GM23338 (cell line): ENCODE data around the gene AOPEP. TPM values are rescaled to one million over a fixed set of nuclear protein-coding genes. Genes with fewer than 3 reads are reported as not detected.

Experiments used
- ATAC-seq: fragments of 200-7000 bp; cut with Tn5 transposase; 3 replicates; pipeline ENCODE4 v1.9.1; 2020
- DNase-seq: peaks from one replicate; pipeline ENCODE4 v3.0.0-alpha.2; 2015; ENCODE audit warnings: low spot score
- H2AFZ ChIP-seq: fragments of 200-600 bp; sonication (generic); 2 replicates; pipeline ENCODE4 v1.8.0; 2016; ENCODE audit warnings: antibody characterized with exemption, mild to moderate bottlenecking, moderate library complexity
- H3F3A ChIP-seq: fragments of 200-600 bp; sonication (generic); replicated peaks from 2 replicates; pipeline ENCODE4 v1.8.0; 2017; ENCODE audit warnings: antibody characterized with exemption, mixed run types, low read depth
- H3K27ac ChIP-seq: fragments of 200-600 bp; sonication (generic); 2 replicates; pipeline ENCODE4 v1.6.1; 2016; ENCODE audit warnings: low read depth
- H3K27me3 ChIP-seq: fragments of 200-600 bp; sonication (generic); 2 replicates; pipeline ENCODE4 v1.8.0; 2016; ENCODE audit warnings: mild to moderate bottlenecking, mixed run types, moderate library complexity; ENCODE audit not compliant: insufficient read depth
- H3K36me3 ChIP-seq: fragments of 200-600 bp; sonication (generic); 2 replicates; pipeline ENCODE4 v1.8.0; 2016; ENCODE audit warnings: mild to moderate bottlenecking; ENCODE audit not compliant: insufficient read depth
- H3K4me1 ChIP-seq: fragments of 200-600 bp; sonication (generic); 2 replicates; pipeline ENCODE4 v1.8.0; 2016; ENCODE audit warnings: mild to moderate bottlenecking, moderate library complexity; ENCODE audit not compliant: insufficient read depth
- H3K4me2 ChIP-seq: fragments of 200-600 bp; sonication (generic); 2 replicates; pipeline ENCODE4 v1.7.1; 2017; ENCODE audit warnings: mixed run types
- H3K4me3 ChIP-seq: fragments of 200-600 bp; sonication (generic); 2 replicates; pipeline ENCODE4 v1.6.1; 2016; ENCODE audit warnings: mixed run types
- H3K79me2 ChIP-seq: fragments of 200-600 bp; sonication (generic); replicated peaks from 2 replicates; pipeline ENCODE4 v1.8.0; 2017; ENCODE audit warnings: mild to moderate bottlenecking; ENCODE audit not compliant: insufficient read depth
- H3K9me2 ChIP-seq: fragments of 200-600 bp; sonication (generic); 2 replicates; pipeline ENCODE4 v1.8.0; 2017; ENCODE audit not compliant: insufficient read depth
- H4K20me1 ChIP-seq: fragments of 200-600 bp; sonication (generic); replicated peaks from 2 replicates; pipeline ENCODE4 v1.8.0; 2017; ENCODE audit warnings: mild to moderate bottlenecking; ENCODE audit not compliant: insufficient read depth
- H3K27ac Mint-ChIP-seq: 2 replicates; pipeline ENCODE4 v1.8.0; 2020; ENCODE audit warnings: inconsistent platforms, mild to moderate bottlenecking, moderate library complexity, mixed read lengths
- H3K27me3 Mint-ChIP-seq: 3 replicates; pipeline ENCODE4 v1.8.0; 2022; ENCODE audit warnings: low read depth, mild to moderate bottlenecking, moderate library complexity, mixed read lengths, inconsistent platforms; ENCODE audit not compliant: insufficient read depth, poor library complexity
- H3K36me3 Mint-ChIP-seq: 3 replicates; pipeline ENCODE4 v1.8.0; 2021; ENCODE audit warnings: low read depth, mild to moderate bottlenecking, inconsistent platforms, moderate library complexity, mixed read lengths
- H3K4me1 Mint-ChIP-seq: 3 replicates; pipeline ENCODE4 v1.8.0; 2020; ENCODE audit warnings: mild to moderate bottlenecking, inconsistent platforms, mixed read lengths
- H3K4me3 Mint-ChIP-seq: 3 replicates; pipeline ENCODE4 v1.8.0; 2021; ENCODE audit warnings: moderate library complexity, mild to moderate bottlenecking, inconsistent platforms, mixed read lengths
- H3K9me3 Mint-ChIP-seq: 3 replicates; pipeline ENCODE4 v1.8.0; 2020; ENCODE audit warnings: moderate library complexity, mild to moderate bottlenecking, inconsistent platforms, mixed read lengths
- CREB1 ChIP-seq: fragments of 250-450 bp; sonication (Bioruptor Pico); IDR thresholded peaks from 2 replicates; pipeline ENCODE4 v1.5.0; 2020; ENCODE audit warnings: low read depth, mild to moderate bottlenecking, moderate library complexity
- ETS1 ChIP-seq: IDR thresholded peaks from 2 replicates; pipeline ENCODE4 v1.6.1; 2016; ENCODE audit warnings: antibody characterized with exemption
- EZH2 ChIP-seq: fragments of 200-600 bp; sonication (generic); IDR thresholded peaks from one replicate; pipeline ENCODE4 v1.8.0; 2017; ENCODE audit warnings: antibody characterized with exemption, mild to moderate bottlenecking, low read depth; ENCODE audit not compliant: unreplicated experiment
- NANOG ChIP-seq: IDR thresholded peaks from 2 replicates; pipeline ENCODE4 v1.6.1; 2016; ENCODE audit warnings: antibody characterized with exemption, borderline replicate concordance
- POLR2AphosphoS5 ChIP-seq: IDR thresholded peaks from 2 replicates; pipeline ENCODE4 v1.6.1; 2016; ENCODE audit warnings: antibody characterized with exemption, low read depth
- REST ChIP-seq: IDR thresholded peaks from one replicate; pipeline ENCODE4 v1.6.1; 2018; ENCODE audit warnings: antibody characterized with exemption; ENCODE audit not compliant: unreplicated experiment
- STAT1 ChIP-seq: IDR thresholded peaks from one replicate; pipeline ENCODE4 v1.6.1; 2016; ENCODE audit warnings: antibody characterized with exemption; ENCODE audit not compliant: unreplicated experiment
- ZNF114 ChIP-seq: fragments of 250-450 bp; sonication (Bioruptor Pico); IDR thresholded peaks from 2 replicates; pipeline ENCODE4 v1.5.0; 2020; ENCODE audit warnings: mild to moderate bottlenecking, moderate library complexity
- ZNF331 ChIP-seq: fragments of 250-450 bp; sonication (Bioruptor Pico); IDR thresholded peaks from 2 replicates; pipeline ENCODE4 v1.5.0; 2020; ENCODE audit warnings: low read depth, mild to moderate bottlenecking, moderate library complexity
- polyA plus RNA-seq: library from polyadenylated mRNA; unstranded; fragments of >200 nt; fragmentation: Nextera tagmentation; extraction: Ambion mirVana; gene quantifications from 2 replicates; pipeline ENCODE4 v1.2.1, GENCODE V29; 2016
- total RNA-seq: library from RNA; depleted of rRNA; stranded (reverse); fragments of >200 nt; shearing (Covaris generic); gene quantifications from 2 replicates; pipeline ENCODE4 v1.2.3, GENCODE V29; 2014
- TF ChIP-seq, protein P1 (sequence below), 2 experiments: fragments of 200-600 bp in 1 of 2; sonication (generic) in 1 of 2; conservative IDR thresholded peaks; 2 replicates each; pipeline versions ENCODE4 v1.5.1 to v1.6.1; 2016 to 2017; ENCODE audit warnings: antibody characterized with exemption in 2 of 2, low read depth in 2 of 2, mild to moderate bottlenecking in 2 of 2, moderate library complexity in 1 of 2

Gene AOPEP
- total and polyA plus RNA-seq, 2 experiments from 2014 or later, result 7.0 to 16.5 TPM

DNA sequence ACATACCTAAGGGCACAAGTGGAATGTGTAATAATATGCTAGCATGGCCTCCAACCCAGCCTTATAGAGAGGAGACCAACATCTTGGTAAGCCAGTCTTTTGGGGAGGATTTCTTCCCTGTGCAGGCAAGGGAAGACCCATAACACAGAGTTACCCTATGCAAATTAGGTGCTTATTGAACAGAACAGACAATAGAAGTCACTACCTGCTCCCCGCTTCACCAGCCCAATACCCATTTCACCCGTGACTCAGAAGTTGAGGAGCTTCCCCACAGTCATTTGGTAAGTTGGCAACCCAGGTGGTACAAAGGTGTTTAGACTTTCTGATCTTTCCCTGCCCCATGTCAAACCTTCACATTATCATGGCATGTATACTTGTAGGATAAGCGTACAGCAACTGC is 44.6 kb downstream of the AOPEP start:
- Histone ChIP-seq H3F3A (no peaks in the 10 kb centered on the region), H4K20me1 (no peaks in the 10 kb centered on the region; the same call in none of the 2 replicates), H3K79me2 (0 out of 2 replicates have a peak, but pooled peaks cover 1% of the 10 kb centered on the region), H3K4me2 (no peak overlapping the region), H3K36me3 (no peaks in the 10 kb centered on the region), H2AFZ (no peak overlapping the region), H3K4me1 (no peaks in the 10 kb centered on the region), H3K9me2 (no peaks in the 10 kb centered on the region), H3K27me3 (no peaks in the 10 kb centered on the region), H3K27ac (no peak overlapping the region), H3K4me3 (no peak overlapping the region)
- Mint-ChIP-seq H3K4me3 (no peak overlapping the region), H3K27me3 (peaks cover 2% of the 10 kb centered on the region), H3K36me3 (no peaks in the 10 kb centered on the region), H3K27ac (no peak overlapping the region), H3K4me1 (peaks cover 5% of the 10 kb centered on the region), H3K9me3 (no peaks in the 10 kb centered on the region)
- no peak for TF ChIP-seq ETS1
- ATAC-seq (no peak), DNase-seq (no peak)

DNA sequence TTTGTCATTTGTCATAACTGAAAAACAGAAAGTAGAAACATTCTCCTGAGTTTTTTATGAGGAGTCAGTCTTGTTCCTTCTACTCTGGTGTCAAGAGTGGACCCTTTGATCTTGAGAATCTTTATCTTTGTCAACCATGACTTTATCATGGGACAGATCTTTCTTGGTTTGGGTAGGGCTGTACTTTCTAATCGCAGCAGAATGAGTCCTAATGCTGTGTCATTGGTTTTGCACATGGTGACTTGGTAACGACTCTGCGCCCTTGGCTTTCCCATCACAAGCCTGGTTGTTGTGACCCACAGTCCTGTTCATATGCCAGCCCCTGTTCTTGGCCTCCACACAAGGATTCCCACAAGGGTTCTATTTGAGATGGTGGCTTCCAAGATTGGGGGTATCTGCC is 45.6 kb downstream of the AOPEP start:
- H3K4me3 ChIP-seq, result no peak overlapping the region
- H3K27me3 ChIP-seq, result no peaks in the 10 kb centered on the region
- DNase-seq (no peak), ATAC-seq (no peak)
- H3K4me2 ChIP-seq, result no peak overlapping the region
- Mint-ChIP-seq H3K27me3 (peaks cover 2% of the 10 kb centered on the region), H3K4me3 (no peak overlapping the region), H3K27ac (no peak overlapping the region), H3K36me3 (no peaks in the 10 kb centered on the region), H3K9me3 (no peaks in the 10 kb centered on the region), H3K4me1 (peaks cover 5% of the 10 kb centered on the region)
- H4K20me1 ChIP-seq, result no peaks in the 10 kb centered on the region; the same call in none of the 2 replicates
- no peaks in the 10 kb centered on the region for H3K9me2 ChIP-seq
- H3K36me3 ChIP-seq, result no peaks in the 10 kb centered on the region
- no peaks in the 10 kb centered on the region for H3K79me2 ChIP-seq
- no peaks in the 10 kb centered on the region for H3K4me1 ChIP-seq
- H3F3A ChIP-seq, result no peaks in the 10 kb centered on the region
- H3K27ac ChIP-seq, result no peak overlapping the region
- H2AFZ ChIP-seq, result no peak overlapping the region
- no peak for TF ChIP-seq STAT1
- no peak for TF ChIP-seq REST
- no peak for TF ChIP-seq NANOG
- TF ChIP-seq, protein P1, sequence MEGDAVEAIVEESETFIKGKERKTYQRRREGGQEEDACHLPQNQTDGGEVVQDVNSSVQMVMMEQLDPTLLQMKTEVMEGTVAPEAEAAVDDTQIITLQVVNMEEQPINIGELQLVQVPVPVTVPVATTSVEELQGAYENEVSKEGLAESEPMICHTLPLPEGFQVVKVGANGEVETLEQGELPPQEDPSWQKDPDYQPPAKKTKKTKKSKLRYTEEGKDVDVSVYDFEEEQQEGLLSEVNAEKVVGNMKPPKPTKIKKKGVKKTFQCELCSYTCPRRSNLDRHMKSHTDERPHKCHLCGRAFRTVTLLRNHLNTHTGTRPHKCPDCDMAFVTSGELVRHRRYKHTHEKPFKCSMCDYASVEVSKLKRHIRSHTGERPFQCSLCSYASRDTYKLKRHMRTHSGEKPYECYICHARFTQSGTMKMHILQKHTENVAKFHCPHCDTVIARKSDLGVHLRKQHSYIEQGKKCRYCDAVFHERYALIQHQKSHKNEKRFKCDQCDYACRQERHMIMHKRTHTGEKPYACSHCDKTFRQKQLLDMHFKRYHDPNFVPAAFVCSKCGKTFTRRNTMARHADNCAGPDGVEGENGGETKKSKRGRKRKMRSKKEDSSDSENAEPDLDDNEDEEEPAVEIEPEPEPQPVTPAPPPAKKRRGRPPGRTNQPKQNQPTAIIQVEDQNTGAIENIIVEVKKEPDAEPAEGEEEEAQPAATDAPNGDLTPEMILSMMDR (conservative IDR thresholded peaks at IDR 0.05; ENCODE audit: low read depth in 2 of 2), result no peak
- TF ChIP-seq ZNF114 (CRISPR knock-in tag), result no peak
- no peak for TF ChIP-seq EZH2
- TF ChIP-seq ZNF331 (CRISPR knock-in tag), result no peak
- no peak for TF ChIP-seq POLR2AphosphoS5
- no peak for TF ChIP-seq CREB1
